GOT3 (cell line): Measurements from ENCODE around the gene NCK2.

Experiments
- DNase-seq: peaks from one replicate; lab custom pipeline; 2025; ENCODE audit warnings: mixed read lengths; lab: John Stamatoyannopoulos, UW

The NCK2 gene

DNA sequence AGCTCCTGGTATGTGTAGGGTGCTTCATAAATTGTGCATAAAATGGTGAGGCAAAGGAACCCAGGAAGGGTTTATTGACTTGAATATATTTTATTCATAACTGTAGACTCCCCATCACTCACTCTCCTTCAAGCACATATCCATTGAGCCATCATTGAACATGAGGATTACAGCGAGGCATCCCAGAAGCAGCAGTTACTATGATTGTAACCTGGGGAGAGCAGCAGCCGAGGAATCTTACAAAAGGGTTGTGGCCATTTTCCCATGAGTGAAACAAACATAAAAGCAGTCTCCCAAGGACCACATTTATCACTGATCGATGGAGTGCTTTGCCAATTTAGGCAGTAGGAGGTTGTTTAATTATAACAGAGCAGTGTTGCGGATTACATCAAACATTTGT, 183.4 kb downstream of the NCK2 start:
- DNase-seq: no peak

DNA sequence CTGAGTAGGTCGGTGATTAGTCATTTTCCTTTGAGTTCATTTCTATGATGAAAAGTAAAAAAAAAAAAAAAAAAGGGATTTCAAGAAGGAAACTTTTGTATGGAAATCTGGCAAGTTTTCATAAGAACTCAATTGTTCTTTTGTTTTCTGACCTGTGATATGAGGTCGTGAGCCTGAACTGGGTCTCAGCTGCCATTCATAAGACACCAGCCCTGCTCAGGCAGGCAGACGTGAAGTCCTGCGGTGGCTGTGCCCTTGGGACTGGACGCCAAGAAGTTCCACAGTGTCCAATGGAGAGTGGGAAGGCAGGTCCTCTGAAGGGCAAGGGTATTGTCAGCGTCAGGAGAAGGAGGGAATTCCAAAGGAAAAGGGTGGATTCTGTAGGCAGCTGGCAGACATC, 183.9 kb downstream of the NCK2 start:
- DNase-seq: no peak

DNA sequence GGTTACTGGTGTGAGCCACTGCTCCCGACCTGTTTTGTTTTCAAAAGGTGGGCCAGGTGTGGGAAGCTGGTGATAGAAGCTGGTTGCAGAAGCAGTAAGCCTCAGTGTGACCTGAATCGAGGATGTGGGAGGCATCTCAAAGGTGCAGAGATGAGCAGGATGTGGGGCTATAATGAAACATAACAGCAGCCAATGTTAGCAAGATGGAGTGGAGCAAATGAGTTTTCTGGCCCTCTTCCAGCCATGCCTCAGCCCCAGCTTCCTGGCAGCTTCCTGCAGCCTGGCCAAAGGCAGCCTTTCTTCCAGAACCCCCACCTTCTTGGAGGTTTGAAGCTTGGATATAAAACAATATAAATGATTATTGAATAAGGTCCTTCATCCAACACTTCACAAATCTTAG, 184.8 kb downstream of the NCK2 start:
- no peak for DNase-seq

DNA sequence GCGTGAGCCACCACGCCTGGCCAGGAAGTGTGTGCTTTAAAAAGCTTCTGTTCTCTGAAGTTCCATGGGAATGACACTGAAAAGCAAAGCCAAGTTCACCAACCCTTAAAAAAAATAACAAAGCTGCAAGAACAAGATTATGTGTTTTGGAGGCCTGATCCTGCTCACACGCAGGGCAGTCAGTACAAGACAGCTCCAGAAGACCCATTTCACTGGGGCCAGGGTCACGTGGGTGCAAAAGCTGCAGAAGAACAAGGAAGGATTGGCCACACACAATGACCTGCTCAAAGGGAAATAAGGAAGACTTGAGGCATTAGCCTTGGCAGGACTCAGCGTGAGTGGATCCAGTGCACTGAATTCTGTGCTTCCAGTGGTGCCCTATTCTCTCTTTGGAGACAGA, 187.9 kb downstream of the NCK2 start:
- DNase-seq: no peak

GRCh38 chr2:105933906-105934305, 189.2 kb downstream of the NCK2 start:
- no peak for DNase-seq

DNA sequence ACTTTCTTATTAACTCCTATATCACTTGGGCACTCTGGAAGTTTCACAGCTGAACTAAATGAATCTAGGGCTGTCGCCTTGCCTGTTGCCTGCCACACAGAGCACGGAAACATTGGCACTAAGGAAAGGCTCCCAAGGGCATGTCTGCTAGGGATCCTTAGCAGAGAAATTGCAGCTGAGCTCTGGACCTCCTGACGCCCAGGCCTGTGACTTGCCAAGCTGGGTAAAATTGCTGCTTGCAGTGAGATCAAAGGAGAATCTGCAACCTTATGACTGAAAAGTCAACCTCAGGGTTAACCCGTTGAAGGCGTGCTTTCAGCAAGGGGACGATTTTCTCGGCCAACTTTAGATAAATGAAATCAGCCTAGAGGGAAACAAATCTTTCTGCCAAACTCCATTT, 189.8 kb downstream of the NCK2 start:
- DNase-seq: no peak

DNA sequence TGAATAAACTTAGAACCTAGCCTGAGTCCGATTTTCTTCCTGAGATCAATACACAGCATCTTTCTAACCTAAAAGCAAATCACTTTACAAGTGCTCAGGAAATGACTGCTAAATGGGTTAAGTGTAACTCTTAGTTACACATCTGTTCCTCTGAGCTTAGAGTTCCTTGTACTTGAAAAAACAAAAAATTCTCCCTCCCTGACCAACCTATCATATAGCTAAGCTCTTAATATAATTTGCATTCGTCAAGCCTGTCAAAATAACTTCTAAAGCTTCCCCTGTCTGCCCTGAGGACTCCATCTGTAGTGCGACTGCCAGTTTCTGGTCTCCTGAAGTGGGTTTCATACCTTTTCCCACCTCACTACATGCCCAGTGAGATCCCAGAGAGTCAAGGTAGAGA, 190.4 kb downstream of the NCK2 start:
- no peak for DNase-seq

DNA sequence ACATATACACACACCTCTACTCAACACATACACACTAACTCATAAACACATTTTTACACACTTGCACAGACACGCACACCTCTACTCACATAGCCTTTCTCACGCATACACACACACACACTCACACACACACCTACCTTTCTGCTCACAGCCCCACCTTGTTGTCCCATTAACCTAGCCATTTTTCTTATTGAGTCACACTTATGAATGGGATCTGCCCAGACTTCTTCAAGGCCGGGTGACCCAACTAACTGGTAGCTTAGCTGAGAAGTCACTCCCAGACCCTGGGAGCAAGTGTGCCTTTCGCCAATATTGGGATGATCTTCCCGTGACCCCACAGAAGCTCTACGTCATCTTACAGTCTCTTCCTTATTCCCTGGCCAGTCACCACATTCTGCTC, 192.2 kb downstream of the NCK2 start:
- DNase-seq: no peak

DNA sequence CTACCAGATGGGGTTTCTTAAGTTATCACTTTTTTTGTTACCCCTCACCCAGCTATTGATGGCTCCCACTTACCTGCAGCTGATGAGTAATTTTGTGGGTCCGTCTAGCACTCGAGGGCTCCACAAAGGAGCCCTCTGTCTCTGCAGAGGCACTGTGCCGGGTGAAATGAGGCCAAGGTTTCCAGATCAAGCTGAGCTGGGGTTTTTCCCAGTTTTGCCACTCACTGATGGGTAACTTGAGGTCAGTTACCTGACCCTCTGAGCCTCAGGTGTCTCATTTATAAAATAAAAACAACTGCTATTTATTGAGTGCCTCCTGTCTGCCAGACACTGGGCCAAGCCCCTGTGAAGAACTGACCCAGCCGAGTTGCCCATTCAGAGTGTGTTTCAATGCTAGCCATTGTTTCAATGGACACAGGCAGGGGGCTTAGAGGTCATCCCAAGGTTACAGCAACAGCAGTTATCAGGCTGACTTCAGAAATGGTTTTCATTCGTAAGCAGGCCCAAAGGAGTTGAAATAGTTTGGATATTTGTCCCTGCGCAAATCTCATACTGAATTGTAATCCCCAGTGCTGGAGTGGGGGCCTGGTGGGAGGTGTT, 192.9 kb downstream of the NCK2 start:
- no peak for DNase-seq
